PC-3 (cell line): ENCODE results near the gene WBP2NL. TPM values are rescaled to one million over a fixed set of nuclear protein-coding genes. Genes with fewer than 3 reads are reported as not detected.

Source experiments
- ATAC-seq: fragments of 200-7000 bp; cut with Tn5 transposase; 2 replicates; pipeline ENCODE4 v1.9.1; 2020; ENCODE audit warnings: mild to moderate bottlenecking, moderate library complexity
- BruUV-seq: library from RNA; stranded (reverse); fragments of 400-500 nt; replicated peaks from 2 replicates; lab custom pipeline; 2021; lab: Mats Ljungman, UMichigan
- CTCF ChIA-PET: fragments of 300-600 bp; sonication (Branson Sonifier 250); formaldehyde crosslinking; loops from one replicate; lab custom pipeline; 2022; ENCODE audit warnings: antibody characterized with exemption; lab: Charles Lee
- POLR2A ChIA-PET: fragments of 300-600 bp; sonication (Branson Sonifier 250); formaldehyde crosslinking; loops from one replicate; lab custom pipeline; 2022; ENCODE audit warnings: antibody characterized with exemption; ENCODE audit not compliant: unreplicated experiment; lab: Charles Lee
- DNase-seq: peaks from one replicate; pipeline ENCODE4 v3.0.0-alpha.2; 2015
- H2AFZ ChIP-seq: fragments of 300-600 bp; sonication (generic); 2 replicates; pipeline ENCODE4 v1.6.0; 2016; ENCODE audit warnings: antibody characterized with exemption, low read length
- H3F3A ChIP-seq: fragments of 300-600 bp; sonication (generic); one replicate; pipeline ENCODE4 v1.6.0; 2017; ENCODE audit warnings: antibody characterized with exemption, low read length, control low read depth, mild to moderate bottlenecking; ENCODE audit not compliant: unreplicated experiment
- H3K27ac ChIP-seq: fragments of 300-600 bp; sonication (generic); 2 replicates; pipeline ENCODE4 v1.5.1; 2016; ENCODE audit warnings: mild to moderate bottlenecking, low read length
- H3K27me3 ChIP-seq: fragments of 300-600 bp; sonication (generic); 2 replicates; pipeline ENCODE4 v1.6.1; 2016; ENCODE audit warnings: low read length, mixed read lengths
- H3K36me3 ChIP-seq: fragments of 300-600 bp; sonication (generic); 2 replicates; pipeline ENCODE4 v1.6.1; 2016; ENCODE audit warnings: low read depth, mixed run types, low read length, mixed read lengths
- H3K4me1 ChIP-seq: fragments of 300-600 bp; sonication (generic); 2 replicates; pipeline ENCODE4 v1.5.1; 2016; ENCODE audit warnings: low read length; ENCODE audit not compliant: insufficient read depth
- H3K4me2 ChIP-seq: fragments of 300-600 bp; sonication (generic); 2 replicates; pipeline ENCODE4 v1.6.0; 2016; ENCODE audit warnings: low read length
- H3K4me3 ChIP-seq: fragments of 300-600 bp; sonication (generic); 2 replicates; pipeline ENCODE4 v1.5.1; 2016; ENCODE audit warnings: mild to moderate bottlenecking, low read length, mixed read lengths
- H3K79me2 ChIP-seq: fragments of 300-600 bp; sonication (generic); 2 replicates; pipeline ENCODE4 v1.6.1; 2017; ENCODE audit warnings: low read length, mixed read lengths
- H3K9ac ChIP-seq: fragments of 300-600 bp; sonication (generic); 2 replicates; pipeline ENCODE4 v1.6.0; 2016; ENCODE audit warnings: mild to moderate bottlenecking, low read length
- H3K9me2 ChIP-seq: fragments of 300-600 bp; sonication (generic); replicated peaks from 2 replicates; pipeline ENCODE4 v1.6.1; 2016; ENCODE audit warnings: mixed run types, low read length, mixed read lengths
- H3K9me3 ChIP-seq: fragments of 300-600 bp; sonication (generic); 2 replicates; pipeline ENCODE4 v1.6.1; 2016; ENCODE audit warnings: low read length, mixed read lengths
- H4K20me1 ChIP-seq: fragments of 300-600 bp; sonication (generic); 2 replicates; pipeline ENCODE4 v1.6.1; 2016; ENCODE audit warnings: low read length, mixed read lengths
- CTCF ChIP-seq: fragments of 300-600 bp; sonication (generic); conservative IDR thresholded peaks from 2 replicates; pipeline ENCODE4 v1.5.1; 2017; ENCODE audit warnings: antibody characterized with exemption, low read depth, mild to moderate bottlenecking, low read length
- EZH2 ChIP-seq: fragments of 300-600 bp; sonication (generic); IDR thresholded peaks from one replicate; pipeline ENCODE4 v1.6.1; 2017; ENCODE audit warnings: antibody characterized with exemption, mild to moderate bottlenecking, low read length; ENCODE audit not compliant: unreplicated experiment
- EZH2phosphoT487 ChIP-seq: fragments of 300-600 bp; sonication (generic); IDR thresholded peaks from 2 replicates; pipeline ENCODE4 v1.6.1; 2018; ENCODE audit warnings: mild to moderate bottlenecking, antibody characterized with exemption, low read length, borderline replicate concordance
- intact Hi-C: fragments of 100-400 bp; cut with micrococcal nuclease; formaldehyde crosslinking; loops from 2 replicates; pipeline ENCODE4 v1.9.0; 2023
- total RNA-seq: library from RNA; depleted of rRNA; stranded (reverse); fragments of >200 nt; gene quantifications from 2 replicates; pipeline ENCODE4 v1.2.3, GENCODE V29; 2014

WBP2NL gene
- total RNA-seq, 1 experiment from 2014 or later, result 0.33 TPM

- Histone ChIP-seq H3K4me2 (no peak overlapping the region), H3K79me2 (no peaks in the 10 kb centered on the region), H2AFZ (no peak overlapping the region), H3K9ac (no peak overlapping the region), H3K9me3 (no peaks in the 10 kb centered on the region), H3K27ac (no peak overlapping the region), H3F3A (no peaks in the 10 kb centered on the region), H4K20me1 (no peaks in the 10 kb centered on the region), H3K9me2 (no peaks in the 10 kb centered on the region), H3K36me3 (no peaks in the 10 kb centered on the region), H3K27me3 (peaks cover under 1% of the 10 kb centered on the region; the same call in 1 of the 2 replicates), H3K4me1 (no peaks in the 10 kb centered on the region), H3K4me3 (no peak overlapping the region)
- no peak for ATAC-seq
- no peak for TF ChIP-seq EZH2
- no peak for TF ChIP-seq EZH2phosphoT487
- TF ChIP-seq CTCF, result no peak
- ChIA-PET CTCF (interaction anchor here (0.6 kb wide), 1 partner anchor 26 kb away, joined by 7 read pairs; no protein-coding TSS in a partner anchor), POLR2A (no interaction called here)
- intact Hi-C loops, result no loop called here
- no peak for DNase-seq
- BruUV-seq, result no TSS peak
Measured at GRCh38 chr22:41970601-41971000, 28.0 kb upstream of the WBP2NL start.

- no peaks in the 10 kb centered on the region for H3K9me2 ChIP-seq
- no peak overlapping the region for H3K27ac ChIP-seq
- H3K9ac ChIP-seq, result no peak overlapping the region
- DNase-seq (no peak), ATAC-seq (no peak)
- H3K79me2 ChIP-seq, result no peaks in the 10 kb centered on the region
- no peak overlapping the region for H2AFZ ChIP-seq
- POLR2A ChIA-PET, result no interaction called here
- intact Hi-C loops, result no loop called here
- H3K27me3 ChIP-seq, result peaks cover 9% of the 10 kb centered on the region
- no peaks in the 10 kb centered on the region for H3F3A ChIP-seq
- no peaks in the 10 kb centered on the region for H3K9me3 ChIP-seq
- CTCF ChIA-PET, result interaction anchor here (0.6 kb wide), 2 partner anchors 25 to 30 kb away, joined by 4 to 7 read pairs; no protein-coding TSS in a partner anchor
- BruUV-seq, result no TSS peak
- no peaks in the 10 kb centered on the region for H3K36me3 ChIP-seq
- no peaks in the 10 kb centered on the region for H4K20me1 ChIP-seq
- H3K4me1 ChIP-seq, result no peaks in the 10 kb centered on the region
- TF ChIP-seq CTCF, result no peak
- TF ChIP-seq EZH2phosphoT487, result no peak
- TF ChIP-seq EZH2, result no peak
- H3K4me2 ChIP-seq, result no peak overlapping the region
- H3K4me3 ChIP-seq, result no peak overlapping the region
Measured at GRCh38 chr22:41971431-41971830, 27.2 kb upstream of the WBP2NL start.

- no TSS peak for BruUV-seq
- no peaks in the 10 kb centered on the region for H3K9me3 ChIP-seq
- H3K27ac ChIP-seq, result no peak overlapping the region
- peaks cover 16% of the 10 kb centered on the region for H3K27me3 ChIP-seq
- CTCF ChIA-PET, result no interaction called here
- H3K9me2 ChIP-seq, result no peaks in the 10 kb centered on the region
- H3K79me2 ChIP-seq, result no peaks in the 10 kb centered on the region
- no peaks in the 10 kb centered on the region for H4K20me1 ChIP-seq
- DNase-seq (no peak), ATAC-seq (no peak)
- H3K4me2 ChIP-seq, result no peak overlapping the region
- TF ChIP-seq EZH2 (no peak), CTCF (no peak), EZH2phosphoT487 (no peak)
- H3K36me3 ChIP-seq, result no peaks in the 10 kb centered on the region
- no peak overlapping the region for H3K9ac ChIP-seq
- intact Hi-C loops, result no loop called here
- POLR2A ChIA-PET, result interaction anchor here (0.5 kb wide), 1 partner anchor 196 kb away, joined by 3 read pairs; no protein-coding TSS in a partner anchor
- no peaks in the 10 kb centered on the region for H3K4me1 ChIP-seq
- no peak overlapping the region for H2AFZ ChIP-seq
- H3F3A ChIP-seq, result no peaks in the 10 kb centered on the region
- no peak overlapping the region for H3K4me3 ChIP-seq
Measured at GRCh38 chr22:41974691-41975290, 23.8 kb upstream of the WBP2NL start.
